NCI-H1436 treated with DMSO at 0.1 percent for 48 hours (cell line): ENCODE results near the gene ZNF718.
"Not testable (repeated sequence)": the region's sequence is repeated elsewhere in the genome, so short reads cannot be mapped to it uniquely, and the experiment has no call there.

Experiments
- DNase-seq: peaks from one replicate; lab custom pipeline; 2025; lab: John Stamatoyannopoulos, UW

The ZNF718 gene

GRCh38 chr4:161496-162284 is 37.4 kb downstream of the ZNF718 start:
- DNase-seq, result no peak

- DNase-seq, result not testable (repeated sequence)
Observed at GRCh38 chr4:169640-170039, 45.3 kb downstream of the ZNF718 start.

GRCh38 chr4:171318-171717 is 47.0 kb downstream of the ZNF718 start:
- DNase-seq, result not testable (repeated sequence)

DNA sequence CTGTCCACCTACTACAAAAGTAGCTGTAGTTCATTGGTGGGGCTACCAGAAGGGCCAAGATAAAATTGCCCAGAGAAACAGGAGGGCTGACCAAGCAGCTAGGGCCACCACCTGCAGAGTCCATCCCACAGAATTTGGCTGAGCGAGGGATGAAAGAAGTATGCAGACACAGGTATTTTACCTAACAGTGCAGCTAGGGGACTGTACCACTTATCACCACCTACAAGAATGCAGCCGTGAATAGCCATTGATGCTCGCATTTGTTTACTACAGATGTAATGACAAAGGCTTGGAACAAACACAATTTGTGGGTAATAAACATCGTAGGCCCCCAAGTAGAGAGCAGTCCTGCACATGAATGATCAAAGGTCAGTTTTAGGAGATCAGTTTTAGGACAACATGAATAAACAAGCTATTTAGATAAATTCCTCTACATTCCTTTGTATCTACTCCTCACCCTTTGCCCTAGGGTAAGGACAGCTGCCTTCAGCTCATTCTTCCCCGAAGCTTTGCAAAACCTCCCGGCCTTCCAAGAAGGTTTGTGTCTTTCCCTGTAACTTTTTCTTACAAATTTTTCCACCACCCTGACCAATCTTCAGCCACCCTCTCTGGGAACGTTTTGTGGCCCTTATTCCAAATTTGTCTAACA is 49.5 kb downstream of the ZNF718 start:
- no peak for DNase-seq

GRCh38 chr4:175986-176385 is 51.7 kb downstream of the ZNF718 start:
- no peak for DNase-seq

DNA sequence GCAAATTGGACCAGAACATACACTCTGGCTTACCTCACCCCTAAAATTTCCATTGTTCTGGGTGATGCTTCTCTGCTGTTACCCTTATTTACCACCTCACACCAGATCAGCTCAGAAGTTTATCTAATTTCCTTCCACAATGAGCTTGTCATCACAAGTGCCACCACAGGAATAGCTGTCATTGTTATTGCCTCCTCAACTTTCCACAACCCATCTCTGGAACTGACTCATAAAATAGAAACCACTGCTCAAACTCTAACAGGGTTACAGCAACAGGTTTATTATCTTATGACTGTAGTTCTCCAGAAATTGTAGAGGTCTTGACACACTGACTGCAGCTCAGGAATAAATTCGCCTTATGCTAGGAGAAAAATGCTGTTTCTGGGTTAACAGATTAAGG is 52.7 kb downstream of the ZNF718 start:
- DNase-seq, result no peak

DNA sequence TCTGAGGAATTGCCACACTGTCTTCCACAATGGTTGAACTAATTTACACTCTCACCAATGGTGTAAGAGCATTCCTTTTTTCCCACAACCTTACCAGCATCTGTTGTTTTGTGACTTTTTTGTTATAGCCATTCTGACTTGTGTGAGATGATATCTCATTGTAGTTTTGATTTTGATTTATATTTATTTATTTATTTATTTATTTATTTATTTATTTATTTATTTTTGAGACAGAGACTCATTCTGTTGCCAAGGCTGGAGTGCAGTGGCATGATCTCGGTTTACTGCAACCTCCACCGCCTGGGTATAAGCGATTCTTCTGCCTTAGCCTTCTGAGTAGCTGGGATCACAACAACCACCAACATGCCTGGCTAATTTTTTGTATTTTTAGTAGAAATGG is 57.9 kb downstream of the ZNF718 start:
- not testable (repeated sequence) for DNase-seq

DNA sequence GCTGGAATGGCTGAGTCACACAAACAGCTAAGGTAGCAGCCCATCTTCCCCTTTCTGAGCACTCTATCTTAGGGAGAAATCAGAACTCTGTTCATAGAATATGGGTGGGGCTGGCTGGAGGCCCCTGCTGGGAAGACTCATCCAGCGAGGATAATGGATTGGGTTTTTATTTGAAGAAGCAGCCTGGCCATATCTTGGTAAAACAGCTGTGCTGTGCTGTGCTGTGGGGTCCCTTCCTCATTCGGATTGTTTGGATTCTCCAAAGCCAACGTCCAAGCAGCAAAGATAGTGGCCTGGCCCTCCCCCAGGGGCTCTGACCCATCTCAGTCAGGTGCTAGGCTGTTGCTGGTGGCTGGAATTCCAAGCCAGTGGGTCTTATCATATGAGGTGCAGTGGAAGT is 63.8 kb downstream of the ZNF718 start:
- DNase-seq, result no peak

DNA sequence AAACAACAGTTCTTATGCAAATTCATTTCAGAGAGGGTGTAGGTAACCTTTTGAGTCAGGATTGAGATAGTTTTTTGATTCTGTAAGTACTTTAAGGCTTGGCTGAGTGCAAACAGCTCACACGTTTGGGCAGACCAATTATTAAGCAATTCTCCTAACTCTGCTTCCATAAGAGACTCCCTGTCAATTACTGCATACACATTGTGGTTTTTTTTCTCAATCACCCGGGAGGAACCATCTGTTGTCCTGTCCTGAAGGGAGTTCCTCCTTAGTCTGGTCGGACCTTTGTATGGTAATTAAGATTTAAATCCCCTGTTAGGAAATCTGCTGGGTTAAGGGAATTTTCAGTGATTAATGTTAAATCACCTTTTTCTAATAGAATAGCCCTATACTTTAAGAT is 70.9 kb downstream of the ZNF718 start:
- DNase-seq, result not testable (repeated sequence)

DNA sequence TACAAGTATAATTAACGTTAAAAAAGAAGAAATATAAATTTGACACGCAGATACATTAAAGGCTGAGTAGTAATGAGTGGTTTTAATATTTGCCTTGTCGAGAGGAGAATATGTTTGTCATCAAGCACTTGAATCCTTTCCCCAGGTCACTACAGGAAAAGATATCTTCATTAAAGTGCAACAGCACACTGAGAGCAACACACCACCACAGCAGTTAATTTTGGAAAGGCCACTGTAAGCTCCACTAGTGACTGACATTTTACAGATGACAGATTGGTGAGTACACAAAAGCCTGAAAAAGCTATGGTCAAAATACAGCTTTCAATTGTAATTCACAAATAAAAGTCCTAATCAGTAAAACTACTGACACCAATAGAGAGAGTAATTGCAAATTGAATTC is 76.6 kb downstream of the ZNF718 start:
- DNase-seq, result no peak

- DNase-seq, result not testable (repeated sequence)
Observed at GRCh38 chr4:202822-203221, 78.5 kb downstream of the ZNF718 start.

DNA sequence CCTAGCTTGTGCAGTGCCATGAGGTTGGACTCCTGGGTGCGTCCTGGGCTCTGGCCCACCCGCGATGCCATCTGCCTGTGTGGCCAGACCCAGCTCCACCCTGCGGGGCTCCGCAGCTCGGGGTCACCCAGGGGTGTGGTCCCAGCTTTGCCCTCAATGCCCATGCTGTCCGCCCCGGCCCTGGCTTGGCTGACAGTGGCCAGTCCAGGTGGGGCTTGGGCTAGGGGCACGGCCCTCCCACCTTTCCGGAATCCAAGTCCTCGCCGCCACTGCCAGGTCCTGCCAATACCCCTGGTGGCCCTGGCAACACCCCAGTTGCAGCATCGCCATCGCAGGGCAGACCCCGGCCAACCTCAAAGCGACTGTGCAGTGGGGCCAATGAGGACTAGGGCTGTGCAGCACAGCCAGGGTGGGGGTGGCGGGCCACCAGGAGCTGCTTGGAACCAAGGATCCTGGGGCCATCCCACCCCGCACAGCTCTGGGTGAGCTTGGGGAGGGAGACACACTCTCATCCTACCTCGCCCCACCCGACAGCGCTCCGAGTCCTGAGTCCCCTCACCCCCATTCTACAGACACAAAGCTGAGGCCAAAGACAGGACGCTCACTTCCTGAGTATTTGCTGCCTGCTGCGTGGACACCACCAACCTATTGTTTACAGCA is 80.9 kb downstream of the ZNF718 start:
- no peak for DNase-seq

DNA sequence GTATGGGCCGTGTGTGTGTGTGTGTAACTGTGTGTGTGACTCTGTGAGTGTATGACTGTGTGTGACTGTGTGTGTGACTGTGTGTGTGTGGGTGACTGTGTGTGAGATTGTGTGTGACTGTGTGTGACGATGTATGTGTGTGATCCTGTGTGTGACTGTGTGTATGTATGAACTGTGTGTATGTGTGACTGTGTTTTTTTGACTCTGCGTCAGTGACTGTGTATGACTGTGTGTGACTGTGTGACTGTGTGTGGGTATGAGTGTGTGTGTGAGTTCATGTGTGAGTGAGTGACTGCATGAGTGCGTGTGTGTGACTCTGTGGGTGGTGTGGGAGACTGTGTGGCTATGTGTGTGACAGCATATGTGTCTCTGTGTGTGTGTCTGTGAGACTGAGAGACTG is 81.8 kb downstream of the ZNF718 start:
- no peak for DNase-seq

- not testable (repeated sequence) for DNase-seq
Observed at GRCh38 chr4:208416-209096, 84.3 kb downstream of the ZNF718 start.

GRCh38 chr4:211033-211511 is 86.8 kb downstream of the ZNF718 start:
- DNase-seq, result no peak

DNA sequence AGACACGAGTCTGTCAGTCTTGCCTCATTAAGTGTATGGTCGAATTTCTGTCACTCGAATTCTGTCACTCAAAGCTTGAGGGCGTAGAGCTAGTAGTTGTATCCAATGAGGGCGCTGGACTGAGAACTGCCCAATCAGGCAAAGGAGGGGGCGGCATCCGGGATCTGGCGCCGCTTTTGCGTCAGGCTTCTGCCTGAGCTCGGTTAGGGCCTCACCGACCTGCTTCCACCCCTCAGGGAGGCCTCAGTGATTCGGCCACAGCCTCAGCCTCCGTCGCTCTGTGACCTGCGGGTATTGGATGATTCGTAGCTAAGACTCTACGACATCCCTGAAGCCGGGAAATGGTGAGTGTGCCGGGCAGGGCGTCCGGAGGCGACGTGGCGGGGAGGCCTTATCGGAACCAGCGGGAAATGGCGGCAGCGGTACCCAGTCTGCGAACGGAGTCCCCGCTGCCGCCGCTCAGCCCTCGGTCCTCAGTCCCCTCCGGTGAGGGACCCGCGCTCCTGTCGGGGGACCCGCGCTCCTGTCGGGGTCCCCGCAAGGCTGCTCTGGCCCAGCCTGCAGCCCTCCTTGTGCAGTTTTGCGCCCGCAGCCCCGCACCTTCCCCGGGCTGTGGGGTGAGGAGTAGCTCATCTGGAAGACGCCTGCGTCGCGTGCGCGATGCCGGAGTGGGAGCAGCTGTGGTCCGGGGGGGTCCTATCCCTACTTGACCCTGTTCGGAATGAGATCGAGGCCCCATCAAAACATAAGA is 88.3 kb downstream of the ZNF718 start:
- no peak for DNase-seq

- DNase-seq, result not testable (repeated sequence)
Observed at GRCh38 chr4:213189-213535, 88.9 kb downstream of the ZNF718 start.
